Endothelial cell of umbilical vein (primary cell): Measurements from ENCODE around the gene B4GALT7. TPM values are rescaled to one million over a fixed set of nuclear protein-coding genes. Genes with fewer than 3 reads are reported as not detected.

Source experiments
- BruUV-seq: library from RNA; stranded (reverse); fragments of 400-500 nt; replicated peaks from 2 replicates; lab custom pipeline; 2021; lab: Mats Ljungman, UMichigan
- CTCF ChIA-PET: fragments of 300-600, 350-600 bp; sonication (Branson Sonifier 250); formaldehyde crosslinking; loops from one replicate; lab custom pipeline; 2021; ENCODE audit warnings: antibody characterized with exemption, inconsistent platforms; lab: Charles Lee
- POLR2A ChIA-PET: fragments of 300-600, 350-600 bp; sonication (Branson Sonifier 250); formaldehyde crosslinking; loops from one replicate; lab custom pipeline; 2021; ENCODE audit warnings: antibody characterized with exemption, inconsistent platforms; lab: Charles Lee
- DNase-seq: peaks from one replicate; pipeline ENCODE4 v3.0.0-alpha.2; 2011; ENCODE audit warnings: low read depth, low spot score
- FAIRE-seq: peaks from 2 replicates; lab custom pipeline; 2011; peaks lifted over from hg19 to GRCh38; lab: Jason Lieb, UNC
- H2AFZ ChIP-seq: 2 replicates; pipeline ENCODE4 v1.6.0; 2012; ENCODE audit warnings: low read depth, low read length, control low read depth, inconsistent platforms
- H3K27ac ChIP-seq: 2 replicates; pipeline ENCODE4 v1.5.1; 2011; ENCODE audit warnings: low read depth, mild to moderate bottlenecking, control low read depth, low read length, moderate library complexity; ENCODE audit not compliant: insufficient read depth
- H3K27me3 ChIP-seq, 2 experiments: 2 replicates each; pipeline versions ENCODE4 v1.6.0 to v1.6.1; 2011; ENCODE audit warnings: low read length in 2 of 2, mixed read lengths in 1 of 2; ENCODE audit not compliant: control insufficient read depth in 2 of 2, insufficient read depth in 2 of 2
- H3K36me3 ChIP-seq, 2 experiments: 2 replicates in 1 of 2; 3 replicates in 1 of 2; pipeline ENCODE4 v1.5.1; 2011; ENCODE audit warnings: low read length in 2 of 2, mild to moderate bottlenecking in 1 of 2, moderate library complexity in 1 of 2; ENCODE audit not compliant: control insufficient read depth in 2 of 2, insufficient read depth in 2 of 2; ENCODE audit errors: extremely low read depth in 1 of 2
- H3K4me1 ChIP-seq: 3 replicates; pipeline ENCODE4 v1.5.1; 2011; ENCODE audit warnings: mild to moderate bottlenecking, low read length; ENCODE audit not compliant: control insufficient read depth, insufficient read depth; ENCODE audit errors: extremely low read depth
- H3K4me2 ChIP-seq: 2 replicates; pipeline ENCODE4 v1.6.1; 2011; ENCODE audit warnings: low read length, control low read depth, mixed read lengths; ENCODE audit not compliant: insufficient read depth
- H3K4me3 ChIP-seq, 3 experiments: fragments of 200-600 bp in 1 of 3; sonication (generic), shearing (Covaris generic) in 1 of 3; replicated peaks in 1 of 3; 2 replicates each; pipeline ENCODE4 v1.5.1; 2011 to 2016; ENCODE audit warnings: control low read depth in 3 of 3, low read length in 3 of 3, mild to moderate bottlenecking in 2 of 3, inconsistent platforms in 1 of 3, low read depth in 1 of 3, moderate library complexity in 1 of 3; ENCODE audit not compliant: insufficient read depth in 1 of 3
- H3K79me2 ChIP-seq: 2 replicates; pipeline ENCODE4 v1.6.0; 2012; ENCODE audit warnings: low read length, inconsistent platforms; ENCODE audit not compliant: control insufficient read depth, insufficient read depth
- H3K9ac ChIP-seq: replicated peaks from 2 replicates; pipeline ENCODE3; 2011; ENCODE audit warnings: low read length, control low read depth; ENCODE audit not compliant: insufficient read depth; ENCODE audit errors: extremely low read depth
- H3K9me1 ChIP-seq: replicated peaks from 3 replicates; pipeline ENCODE4 v1.6.0; 2011; ENCODE audit warnings: mild to moderate bottlenecking, low read length; ENCODE audit not compliant: control insufficient read depth, insufficient read depth; ENCODE audit errors: extremely low read depth
- H3K9me3 ChIP-seq: replicated peaks from 2 replicates; pipeline ENCODE4 v1.5.1; 2012; ENCODE audit warnings: low read length, inconsistent platforms; ENCODE audit not compliant: control insufficient read depth, insufficient read depth
- H4K20me1 ChIP-seq: replicated peaks from 2 replicates; pipeline ENCODE3; 2011; ENCODE audit warnings: mild to moderate bottlenecking, low read length; ENCODE audit not compliant: control insufficient read depth, insufficient read depth; ENCODE audit errors: extremely low read depth
- JUN ChIP-seq: IDR thresholded peaks from 2 replicates; pipeline ENCODE4 v1.6.1; 2011; ENCODE audit warnings: borderline replicate concordance, low read depth; ENCODE audit not compliant: insufficient read length, insufficient read depth
- dilution Hi-C: fragments of 300-500 bp; cut with MboI; formaldehyde crosslinking; loops from one replicate; pipeline ENCODE4 v1.15.0; 2019; ENCODE audit warnings: low sequenced_read_pairs; ENCODE audit not compliant: extremely low pct_ligation_motif_present
- intact Hi-C: fragments of 100-400 bp; cut with micrococcal nuclease; formaldehyde crosslinking; loops from one replicate; pipeline ENCODE4 v1.10.0; 2022
- polyA plus RNA-seq, 4 experiments: library from polyadenylated mRNA; depleted of rRNA in 3 of 4; stranded (reverse) in 3 of 4; unstranded in 1 of 4; fragments of >200 nt; gene quantifications; 2 replicates each; pipeline versions ENCODE4 v1.2.1 to v1.2.3, GENCODE V29; 2011 to 2012; ENCODE audit warnings: missing spikeins in 1 of 4
- total RNA-seq: library from RNA; stranded (reverse); gene quantifications from 2 replicates; pipeline ENCODE4 v1.2.3, GENCODE V29; 2021
- TF ChIP-seq, protein P1 (sequence below), 2 donors: IDR thresholded peaks; 1 replicate in 1 of 2; 2 replicates in 1 of 2; pipeline ENCODE4 v1.5.1; 2011; ENCODE audit warnings: low read length in 2 of 2, mild to moderate bottlenecking in 2 of 2, moderate library complexity in 2 of 2, control low read depth in 1 of 2, inconsistent platforms in 1 of 2, low read depth in 1 of 2; ENCODE audit not compliant: insufficient read depth in 1 of 2; ENCODE audit errors: extremely low read depth in 1 of 2
- TF ChIP-seq, protein P2 (sequence below): IDR thresholded peaks from 2 replicates; pipeline ENCODE4 v1.6.1; 2011; ENCODE audit not compliant: insufficient read depth, insufficient read length

B4GALT7 gene
- total and polyA plus RNA-seq, 2 donors (not counting 3 experiments of a cell fraction or from before 2014, with no cell fraction given) = 35.1 to 78.9 TPM

DNA sequence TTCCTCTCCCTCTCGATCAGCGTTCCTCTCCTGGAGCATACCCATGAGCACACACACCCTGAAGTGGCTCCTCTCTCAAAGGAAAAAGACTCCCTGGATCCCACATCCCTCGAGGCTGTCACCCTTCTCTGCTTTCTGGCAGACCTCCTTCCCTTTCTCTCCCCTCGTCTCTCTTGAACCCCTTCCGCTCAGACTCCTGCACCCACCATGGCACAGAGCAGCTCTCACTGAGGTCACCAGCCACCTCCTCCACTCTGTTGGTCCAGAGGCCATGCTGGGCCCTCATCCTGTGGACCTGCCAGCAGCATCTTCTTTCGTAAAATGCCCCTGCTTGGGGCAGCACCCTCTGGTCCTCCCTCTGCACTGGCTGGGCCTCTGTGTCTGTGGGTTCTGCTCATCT, 5.7 kb downstream of the B4GALT7 start:
- no peak overlapping the region for H3K9ac ChIP-seq
- peaks cover 5% of the 10 kb centered on the region for H3K4me1 ChIP-seq
- FAIRE-seq = no peak
- no peak for DNase-seq
- dilution Hi-C loops (no loop called here), intact Hi-C loops (loop anchor here (2.0 kb wide), 1 partner anchor 465 kb away; no protein-coding TSS in a partner anchor)
- H3K36me3 ChIP-seq = peaks cover 0 to 9% of the 10 kb centered on the region in 2 experiments
- no peaks in the 10 kb centered on the region for H3K27me3 ChIP-seq
- CTCF ChIA-PET = no interaction called here
- no peak overlapping the region for H3K4me3 ChIP-seq
- POLR2A ChIA-PET = no interaction called here
- H3K27ac ChIP-seq = no peak overlapping the region
- H3K9me1 ChIP-seq = no peaks in the 10 kb centered on the region
- H3K9me3 ChIP-seq = no peaks in the 10 kb centered on the region
- no peak overlapping the region for H3K4me2 ChIP-seq
- no peak overlapping the region for H2AFZ ChIP-seq
- H3K79me2 ChIP-seq = peaks cover under 1% of the 10 kb centered on the region
- H4K20me1 ChIP-seq = no peaks in the 10 kb centered on the region
- TF ChIP-seq, protein P1, sequence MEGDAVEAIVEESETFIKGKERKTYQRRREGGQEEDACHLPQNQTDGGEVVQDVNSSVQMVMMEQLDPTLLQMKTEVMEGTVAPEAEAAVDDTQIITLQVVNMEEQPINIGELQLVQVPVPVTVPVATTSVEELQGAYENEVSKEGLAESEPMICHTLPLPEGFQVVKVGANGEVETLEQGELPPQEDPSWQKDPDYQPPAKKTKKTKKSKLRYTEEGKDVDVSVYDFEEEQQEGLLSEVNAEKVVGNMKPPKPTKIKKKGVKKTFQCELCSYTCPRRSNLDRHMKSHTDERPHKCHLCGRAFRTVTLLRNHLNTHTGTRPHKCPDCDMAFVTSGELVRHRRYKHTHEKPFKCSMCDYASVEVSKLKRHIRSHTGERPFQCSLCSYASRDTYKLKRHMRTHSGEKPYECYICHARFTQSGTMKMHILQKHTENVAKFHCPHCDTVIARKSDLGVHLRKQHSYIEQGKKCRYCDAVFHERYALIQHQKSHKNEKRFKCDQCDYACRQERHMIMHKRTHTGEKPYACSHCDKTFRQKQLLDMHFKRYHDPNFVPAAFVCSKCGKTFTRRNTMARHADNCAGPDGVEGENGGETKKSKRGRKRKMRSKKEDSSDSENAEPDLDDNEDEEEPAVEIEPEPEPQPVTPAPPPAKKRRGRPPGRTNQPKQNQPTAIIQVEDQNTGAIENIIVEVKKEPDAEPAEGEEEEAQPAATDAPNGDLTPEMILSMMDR (IDR thresholded peaks at IDR 0.05; ENCODE audit: extremely low read depth in 1 of 2, insufficient read depth in 1 of 2, low read depth in 1 of 2, low read length in 2 of 2) = no peak
- no peak for TF ChIP-seq JUN
- TF ChIP-seq, protein P2, sequence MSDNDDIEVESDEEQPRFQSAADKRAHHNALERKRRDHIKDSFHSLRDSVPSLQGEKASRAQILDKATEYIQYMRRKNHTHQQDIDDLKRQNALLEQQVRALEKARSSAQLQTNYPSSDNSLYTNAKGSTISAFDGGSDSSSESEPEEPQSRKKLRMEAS = no peak
- BruUV-seq = no TSS peak
